Naive B cell (primary cell): ENCODE results near the gene CYP26C1. TPM values are rescaled to one million over a fixed set of nuclear protein-coding genes. Genes with fewer than 3 reads are reported as not detected.
A peak's percentile ranks its signal among the peaks of the same experiment; 100 is the strongest.

Experiments
- ATAC-seq, 2 donors: fragments of 150-1000 bp; cut with Tn5 transposase; 2 replicates each; pipeline ENCODE4 v1.10.0; 2021; ENCODE audit warnings: low read depth in 2 of 2, mild to moderate bottlenecking in 2 of 2, moderate library complexity in 2 of 2
- DNase-seq: peaks from one replicate; pipeline ENCODE4 v3.0.0; 2022
- H3K27ac Mint-ChIP-seq, 6 donors: one replicate each; pipeline ENCODE4 v1.8.0; 2020 to 2022; ENCODE audit warnings: mild to moderate bottlenecking in 6 of 6, mixed read lengths in 6 of 6, moderate library complexity in 5 of 6, inconsistent platforms in 2 of 6
- H3K27me3 Mint-ChIP-seq, 3 donors: one replicate each; pipeline ENCODE4 v1.8.0; 2021 to 2022; ENCODE audit warnings: mixed read lengths in 3 of 3, mild to moderate bottlenecking in 1 of 3
- H3K36me3 Mint-ChIP-seq, 2 donors: one replicate each; pipeline ENCODE4 v1.8.0; 2020 to 2022; ENCODE audit warnings: mixed read lengths in 2 of 2, inconsistent platforms in 1 of 2, mild to moderate bottlenecking in 1 of 2
- H3K4me1 Mint-ChIP-seq, 3 donors: one replicate each; pipeline ENCODE4 v1.8.0; 2020 to 2022; ENCODE audit warnings: mixed read lengths in 3 of 3, inconsistent platforms in 1 of 3, mild to moderate bottlenecking in 1 of 3, moderate library complexity in 1 of 3
- H3K4me3 Mint-ChIP-seq, 8 donors: one replicate each; pipeline ENCODE4 v1.8.0; 2020 to 2022; ENCODE audit warnings: mild to moderate bottlenecking in 8 of 8, mixed read lengths in 8 of 8, moderate library complexity in 8 of 8, inconsistent platforms in 2 of 8
- H3K9me3 Mint-ChIP-seq, 7 donors: one replicate each; pipeline ENCODE4 v1.8.0; 2020 to 2022; ENCODE audit warnings: mixed read lengths in 7 of 7, mild to moderate bottlenecking in 5 of 7, inconsistent platforms in 2 of 7, moderate library complexity in 1 of 7
- polyA plus RNA-seq, 6 donors: library from polyadenylated mRNA; unstranded; fragments of 300-500 nt; fragmentation: Illumina TruSeq; gene quantifications; one replicate each; pipeline ENCODE4 v1.2.3, GENCODE V29; 2021; ENCODE audit warnings: low read depth in 6 of 6

Gene CYP26C1
- polyA plus RNA-seq, 6 donors from 2014 or later = 0.10 TPM; not detected in 5

DNA sequence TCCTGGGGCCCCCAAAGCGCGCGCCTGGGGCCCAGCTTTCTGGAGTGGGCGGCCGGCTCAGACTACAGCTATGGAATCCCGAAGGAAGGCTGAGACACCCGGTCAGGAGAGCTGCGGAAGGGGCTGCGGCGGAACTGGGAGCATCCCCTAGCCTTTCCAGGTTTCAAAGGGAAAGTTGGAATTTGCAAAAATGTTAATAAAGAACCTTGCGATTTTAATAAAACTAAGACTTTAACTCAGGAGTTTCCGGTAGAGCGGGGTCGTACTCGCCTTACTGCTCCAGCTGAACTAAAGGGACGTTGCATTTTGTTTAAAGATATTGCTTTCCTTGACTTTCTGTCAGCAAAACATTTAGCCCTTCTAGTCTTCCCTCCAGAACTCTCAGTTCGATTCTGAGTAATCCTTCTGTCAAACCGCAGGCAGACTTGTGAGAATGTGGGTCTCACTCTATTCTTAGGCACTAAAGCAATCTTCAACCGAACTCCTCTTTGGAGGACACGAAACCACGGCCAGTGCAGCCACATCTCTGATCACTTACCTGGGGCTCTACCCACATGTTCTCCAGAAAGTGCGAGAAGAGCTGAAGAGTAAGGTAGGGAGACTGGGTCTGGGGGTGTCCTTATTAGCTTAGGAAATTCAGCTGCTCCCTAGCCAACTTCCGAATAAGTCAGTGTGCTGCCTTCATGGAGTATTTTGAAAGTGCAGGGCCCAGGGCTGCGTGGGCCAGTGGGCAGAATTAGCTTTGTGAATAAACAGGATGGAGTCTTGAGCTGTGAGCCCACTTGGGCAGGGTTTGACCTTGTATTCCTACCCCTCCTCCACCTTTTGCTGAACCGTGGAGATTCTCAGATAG is 15.0 kb downstream of the CYP26C1 start:
- peaks cover 52 to 84% (median 69%) of the 10 kb centered on the region in 3 donors for H3K27me3 Mint-ChIP-seq
- no peak for DNase-seq
- H3K9me3 Mint-ChIP-seq = no peaks in the 10 kb centered on the region
- no peak overlapping the region for H3K27ac Mint-ChIP-seq
- H3K36me3 Mint-ChIP-seq = no peaks in the 10 kb centered on the region
- peaks cover 23 to 48% (median 41%) of the 10 kb centered on the region in 3 donors for H3K4me1 Mint-ChIP-seq
- H3K4me3 Mint-ChIP-seq = peak overlapping the region in 7 of 8 donors; percentile 23 to 90 (median 83)
- ATAC-seq = no peak

DNA sequence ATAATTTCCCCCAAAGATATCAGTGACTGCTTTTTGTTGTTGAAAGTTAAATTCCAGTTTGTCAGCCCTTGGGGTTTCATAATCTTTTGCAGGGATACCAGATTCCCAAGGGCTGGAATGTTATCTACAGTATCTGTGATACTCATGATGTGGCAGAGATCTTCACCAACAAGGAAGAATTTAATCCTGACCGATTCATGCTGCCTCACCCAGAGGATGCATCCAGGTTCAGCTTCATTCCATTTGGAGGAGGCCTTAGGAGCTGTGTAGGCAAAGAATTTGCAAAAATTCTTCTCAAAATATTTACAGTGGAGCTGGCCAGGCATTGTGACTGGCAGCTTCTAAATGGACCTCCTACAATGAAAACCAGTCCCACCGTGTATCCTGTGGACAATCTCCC is 16.3 kb downstream of the CYP26C1 start:
- ATAC-seq (no peak), DNase-seq (no peak)
- H3K9me3 Mint-ChIP-seq = no peaks in the 10 kb centered on the region
- no peak overlapping the region for H3K27ac Mint-ChIP-seq
- H3K36me3 Mint-ChIP-seq = no peaks in the 10 kb centered on the region
- H3K4me1 Mint-ChIP-seq = peaks cover 15 to 37% (median 31%) of the 10 kb centered on the region in 3 donors
- H3K4me3 Mint-ChIP-seq = peak overlapping the region in 1 of 8 donors; percentile 1
- H3K27me3 Mint-ChIP-seq = peaks cover 51 to 84% (median 68%) of the 10 kb centered on the region in 3 donors

- ATAC-seq (no peak), DNase-seq (no peak)
- H3K9me3 Mint-ChIP-seq = no peaks in the 10 kb centered on the region
- no peak overlapping the region for H3K4me3 Mint-ChIP-seq
- H3K4me1 Mint-ChIP-seq = peaks cover 9 to 27% (median 21%) of the 10 kb centered on the region in 3 donors
- H3K27ac Mint-ChIP-seq = no peak overlapping the region
- H3K36me3 Mint-ChIP-seq = no peaks in the 10 kb centered on the region
- peaks cover 44 to 74% (median 58%) of the 10 kb centered on the region in 3 donors for H3K27me3 Mint-ChIP-seq
Measured at GRCh38 chr10:93077860-93078337, 17.3 kb downstream of the CYP26C1 start.

- H3K9me3 Mint-ChIP-seq = no peaks in the 10 kb centered on the region
- peak overlapping the region in 2 of 6 donors; percentile 40 to 70 for H3K27ac Mint-ChIP-seq
- DNase-seq = no peak
- H3K4me3 Mint-ChIP-seq = peak overlapping the region in 1 of 8 donors; percentile 38
- H3K36me3 Mint-ChIP-seq = no peaks in the 10 kb centered on the region
- H3K27me3 Mint-ChIP-seq = peaks cover 39 to 61% (median 46%) of the 10 kb centered on the region in 3 donors
- H3K4me1 Mint-ChIP-seq = peaks cover 3 to 14% (median 10%) of the 10 kb centered on the region in 3 donors
- ATAC-seq = no peak
Measured at GRCh38 chr10:93079663-93080349, 19.2 kb downstream of the CYP26C1 start.

DNA sequence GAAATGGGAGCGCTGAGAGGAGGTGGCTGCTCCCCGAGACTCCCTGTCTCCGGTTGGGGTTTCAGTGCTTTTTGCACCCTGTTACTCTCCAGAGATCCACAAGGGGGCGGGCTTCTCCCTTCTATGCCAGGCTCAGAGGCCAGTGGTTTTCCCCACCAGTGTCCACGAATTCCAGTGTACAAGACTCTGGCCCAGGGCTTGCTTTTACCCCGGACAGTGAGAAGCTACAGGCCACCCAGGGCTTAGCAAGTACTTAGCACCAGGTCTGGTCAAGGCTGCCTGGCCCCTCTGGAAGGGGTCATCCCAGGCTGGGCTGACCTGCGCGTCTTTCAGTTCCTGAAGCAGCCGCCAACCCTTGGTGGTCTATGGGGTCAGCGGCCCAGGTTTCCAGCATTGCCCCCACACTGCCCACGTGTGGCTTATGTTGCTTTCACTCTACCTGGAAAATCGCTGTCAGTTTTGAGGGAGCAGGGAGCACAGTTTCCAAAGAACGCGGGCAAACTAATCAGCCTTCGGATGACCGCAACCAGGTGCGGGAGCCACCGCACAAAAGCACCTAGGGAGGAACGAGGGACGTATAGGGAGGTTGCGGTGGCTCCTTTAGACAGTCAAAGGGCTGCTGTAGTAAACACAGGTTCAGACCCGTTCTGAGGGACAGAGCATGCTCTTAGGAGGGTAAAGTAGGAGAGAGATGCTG is 19.9 kb downstream of the CYP26C1 start:
- Mint-ChIP-seq H3K4me3 (peak overlapping the region in 1 of 8 donors; percentile 38), H3K36me3 (no peaks in the 10 kb centered on the region), H3K27ac (peak overlapping the region in 1 of 6 donors; percentile 70), H3K4me1 (peaks cover 3 to 9% (median 5%) of the 10 kb centered on the region in 3 donors), H3K9me3 (no peaks in the 10 kb centered on the region), H3K27me3 (peaks cover 38 to 54% (median 39%) of the 10 kb centered on the region in 3 donors)
- no peak for DNase-seq
- ATAC-seq = peak in 1 of 2 donors; percentile 55

DNA sequence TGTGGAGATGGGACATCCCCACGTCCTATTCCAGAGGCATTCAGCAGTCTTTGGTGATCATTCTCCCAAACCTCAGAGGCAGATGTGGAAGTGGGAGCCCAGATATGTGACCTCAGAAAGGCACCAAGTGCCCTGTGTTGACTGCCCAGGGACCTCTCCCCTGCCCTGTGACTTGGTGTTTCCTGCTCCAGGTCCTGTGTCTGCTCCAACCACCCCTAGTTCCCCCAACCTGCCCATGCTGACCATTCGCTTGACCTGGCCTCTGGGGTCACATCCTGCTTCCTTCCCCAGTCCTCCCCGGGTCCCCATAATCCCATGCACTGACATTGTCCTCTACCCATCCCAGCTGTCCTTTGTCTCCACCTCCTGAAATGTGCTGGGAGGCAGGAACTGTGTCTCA is 20.7 kb downstream of the CYP26C1 start:
- H3K4me1 Mint-ChIP-seq = peaks cover 3 to 9% (median 5%) of the 10 kb centered on the region in 3 donors
- H3K36me3 Mint-ChIP-seq = no peaks in the 10 kb centered on the region
- DNase-seq = no peak
- peak overlapping the region in 1 of 6 donors; percentile 26 for H3K27ac Mint-ChIP-seq
- H3K4me3 Mint-ChIP-seq = no peak overlapping the region
- H3K27me3 Mint-ChIP-seq = peaks cover 32 to 45% (median 34%) of the 10 kb centered on the region in 3 donors
- H3K9me3 Mint-ChIP-seq = no peaks in the 10 kb centered on the region
- no peak for ATAC-seq

DNA sequence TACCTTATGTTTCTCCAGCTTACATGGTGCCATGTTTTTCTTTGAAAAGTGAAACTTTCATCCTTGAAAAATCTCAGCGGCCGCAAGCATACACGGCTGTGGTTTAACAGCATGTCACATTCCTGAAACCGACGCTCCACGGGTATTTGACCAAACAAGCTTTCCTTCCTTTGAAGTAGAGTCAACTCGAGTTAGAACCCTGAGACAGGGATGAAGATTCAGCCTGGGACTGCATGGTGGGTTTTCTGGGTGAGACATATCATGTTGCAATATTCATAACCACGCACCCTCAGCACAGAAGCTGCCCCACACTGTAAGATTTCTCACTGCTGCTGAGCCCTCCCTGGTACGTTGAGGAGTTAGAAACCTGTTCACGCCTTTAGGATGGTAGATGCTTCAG is 21.2 kb downstream of the CYP26C1 start:
- peaks cover 3 to 9% (median 5%) of the 10 kb centered on the region in 3 donors for H3K4me1 Mint-ChIP-seq
- no peaks in the 10 kb centered on the region for H3K36me3 Mint-ChIP-seq
- no peak for ATAC-seq
- no peak for DNase-seq
- peaks cover 27 to 40% (median 29%) of the 10 kb centered on the region in 3 donors for H3K27me3 Mint-ChIP-seq
- no peaks in the 10 kb centered on the region for H3K9me3 Mint-ChIP-seq
- H3K4me3 Mint-ChIP-seq = no peak overlapping the region
- no peak overlapping the region for H3K27ac Mint-ChIP-seq

DNA sequence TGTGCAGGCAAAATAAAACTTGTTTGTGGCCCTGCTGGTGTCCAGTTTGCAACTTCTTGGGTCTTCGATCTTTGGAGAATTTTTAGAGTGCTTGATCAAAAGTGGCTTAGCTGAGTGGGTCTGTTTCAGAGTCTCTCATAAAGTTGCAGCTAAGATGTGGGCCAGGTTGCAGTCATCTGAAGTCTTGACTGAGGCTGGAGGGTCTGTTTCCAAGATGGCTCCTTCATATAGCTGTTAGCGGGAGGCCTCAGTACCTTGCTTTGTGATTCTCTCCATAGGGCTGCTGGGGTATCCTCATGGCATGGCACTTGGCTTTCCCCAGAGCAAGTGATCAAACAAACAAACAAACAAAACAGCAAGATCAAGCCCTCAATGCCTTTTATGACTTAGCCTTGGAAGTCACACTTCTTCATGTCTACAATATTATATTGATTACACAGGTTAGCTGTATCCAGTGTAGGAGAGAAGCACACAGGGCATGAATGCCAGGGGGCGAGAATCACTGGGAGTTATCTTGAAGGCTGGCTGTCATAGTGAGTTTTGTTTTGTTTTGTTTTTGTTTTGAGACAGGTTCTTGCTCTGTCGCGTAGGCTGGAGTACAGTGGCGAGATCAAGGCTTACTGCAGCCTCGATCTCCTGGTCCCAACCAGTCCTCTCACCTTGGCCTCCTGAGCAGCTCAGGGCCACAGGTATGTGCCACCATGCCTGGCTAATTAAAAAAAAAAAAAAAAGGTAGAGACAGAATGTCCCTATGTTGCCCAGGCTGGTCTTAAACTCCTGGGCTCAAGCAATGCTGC is 23.3 kb downstream of the CYP26C1 start:
- Mint-ChIP-seq H3K36me3 (no peaks in the 10 kb centered on the region), H3K27ac (no peak overlapping the region), H3K4me3 (no peak overlapping the region), H3K4me1 (peaks cover 3 to 9% (median 5%) of the 10 kb centered on the region in 3 donors), H3K9me3 (no peaks in the 10 kb centered on the region), H3K27me3 (peaks cover 20 to 41% (median 33%) of the 10 kb centered on the region in 3 donors)
- ATAC-seq (no peak), DNase-seq (no peak)

- no peaks in the 10 kb centered on the region for H3K9me3 Mint-ChIP-seq
- H3K27ac Mint-ChIP-seq = no peak overlapping the region
- H3K4me3 Mint-ChIP-seq = no peak overlapping the region
- no peaks in the 10 kb centered on the region for H3K36me3 Mint-ChIP-seq
- ATAC-seq = no peak
- peaks cover 0 to under 1% (median under 1%) of the 10 kb centered on the region in 3 donors for H3K4me1 Mint-ChIP-seq
- H3K27me3 Mint-ChIP-seq = peaks cover 9 to 36% (median 28%) of the 10 kb centered on the region in 3 donors
- no peak for DNase-seq
Measured at GRCh38 chr10:93085272-93085859, 24.8 kb downstream of the CYP26C1 start.

DNA sequence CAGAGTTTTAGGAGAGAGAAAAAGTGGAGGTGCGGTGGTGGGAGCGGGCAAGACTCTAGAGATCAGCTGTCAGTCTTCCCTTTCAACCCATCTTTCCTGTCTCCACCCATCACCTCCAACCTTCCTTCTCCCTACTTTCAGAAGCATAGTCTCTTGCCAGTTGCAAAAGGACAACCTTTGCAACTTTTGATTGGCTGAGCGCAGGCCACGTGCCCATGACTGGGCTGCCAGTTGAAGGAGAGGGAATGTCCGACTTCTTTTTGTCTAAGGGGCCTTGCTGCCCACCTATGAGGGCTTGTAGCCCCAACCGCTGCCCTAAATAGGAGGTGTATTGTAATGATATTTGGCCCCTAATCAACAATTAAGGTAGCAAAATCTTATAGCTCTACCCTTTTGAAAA is 25.7 kb downstream of the CYP26C1 start:
- Mint-ChIP-seq H3K27ac (no peak overlapping the region), H3K27me3 (peaks cover 9 to 32% (median 27%) of the 10 kb centered on the region in 3 donors), H3K9me3 (no peaks in the 10 kb centered on the region), H3K36me3 (no peaks in the 10 kb centered on the region), H3K4me3 (no peak overlapping the region), H3K4me1 (no peaks in the 10 kb centered on the region)
- ATAC-seq (no peak), DNase-seq (no peak)

DNA sequence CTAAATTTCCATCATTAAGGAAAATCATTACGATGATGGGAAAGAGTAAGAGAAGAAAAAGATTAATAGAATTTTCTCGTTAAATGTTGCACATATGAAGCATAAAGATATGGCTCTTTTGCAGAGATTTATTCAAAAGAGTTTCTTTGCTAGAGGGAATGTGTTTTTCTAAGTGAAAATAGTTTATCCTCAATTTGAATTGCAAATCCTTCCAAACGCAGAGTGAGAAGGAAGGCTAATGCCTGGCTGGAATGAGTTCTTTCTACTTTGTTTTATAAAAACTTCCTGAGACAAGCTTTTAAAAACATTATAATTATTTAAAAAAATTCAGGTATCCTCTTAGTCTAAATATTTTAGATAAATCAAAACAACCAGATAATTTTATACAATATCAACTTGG is 27.2 kb downstream of the CYP26C1 start:
- Mint-ChIP-seq H3K27me3 (peaks cover 3 to 30% (median 27%) of the 10 kb centered on the region in 3 donors), H3K27ac (no peak overlapping the region)

DNA sequence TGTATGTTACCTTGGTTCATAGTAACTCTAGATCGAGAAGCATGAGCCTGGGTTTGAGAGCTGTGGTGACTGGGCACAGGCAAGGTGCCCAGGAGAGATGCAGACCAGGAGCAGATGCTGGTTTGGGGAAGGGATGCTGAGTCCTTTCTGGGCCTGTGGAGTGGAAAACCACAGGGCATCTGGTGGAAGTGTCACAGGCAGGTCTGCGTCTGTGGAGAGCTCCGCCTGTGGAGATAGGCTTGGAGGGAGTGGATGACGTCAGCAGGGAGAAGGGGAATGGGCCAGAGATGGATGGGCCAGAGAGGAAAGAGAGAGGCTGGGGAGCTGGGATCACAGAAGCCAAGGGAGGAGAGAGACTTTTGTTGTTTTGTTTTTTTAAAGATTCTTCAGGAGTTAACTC is 27.9 kb downstream of the CYP26C1 start:
- Mint-ChIP-seq H3K27me3 (peaks cover 3 to 36% (median 33%) of the 10 kb centered on the region in 3 donors), H3K4me1 (no peaks in the 10 kb centered on the region), H3K27ac (no peak overlapping the region), H3K4me3 (peak overlapping the region in 2 of 8 donors; percentile 47), H3K9me3 (no peaks in the 10 kb centered on the region), H3K36me3 (no peaks in the 10 kb centered on the region)
- ATAC-seq (no peak), DNase-seq (no peak)

More for the DNA sequence above, 27.2 kb downstream of the CYP26C1 start:
- Mint-ChIP-seq H3K9me3 (no peaks in the 10 kb centered on the region), H3K36me3 (no peaks in the 10 kb centered on the region), H3K4me3 (no peak overlapping the region), H3K4me1 (no peaks in the 10 kb centered on the region)
- DNase-seq (no peak), ATAC-seq (no peak)
